Aorta (tissue), 5 donors: ENCODE results near the gene GMEB2. TPM values are rescaled to one million over a fixed set of nuclear protein-coding genes. Genes with fewer than 3 reads are reported as not detected.
A peak's percentile ranks its signal among the peaks of the same experiment; 100 is the strongest.
"Not testable (repeated sequence)": the region's sequence is repeated elsewhere in the genome, so short reads cannot be mapped to it uniquely, and the experiment has no call there.

ENCODE experiments used
- ATAC-seq: fragments of 200-7000 bp; cut with Tn5 transposase; one replicate; pipeline ENCODE4 v1.9.1; 2022; ENCODE audit warnings: moderate library complexity; ENCODE audit not compliant: low FRiP score
- DNase-seq, 2 donors: peaks; one replicate each; pipeline ENCODE4 v3.0.0-alpha.2; 2020
- H3K27ac ChIP-seq, 2 donors: one replicate each; pipeline ENCODE4 v1.5.1; 2013; ENCODE audit warnings: low read length in 2 of 2, mild to moderate bottlenecking in 2 of 2, moderate library complexity in 2 of 2, control low read depth in 1 of 2, inconsistent platforms in 1 of 2, low read depth in 1 of 2
- H3K27me3 ChIP-seq, 2 donors: one replicate each; pipeline ENCODE4 v1.6.1; 2013; ENCODE audit warnings: control low read depth in 1 of 2, low read length in 1 of 2, mild to moderate bottlenecking in 1 of 2, moderate library complexity in 1 of 2; ENCODE audit not compliant: insufficient read depth in 2 of 2, control insufficient read depth in 1 of 2
- H3K36me3 ChIP-seq, 2 donors: one replicate each; pipeline ENCODE4 v1.6.1; 2013; ENCODE audit warnings: control low read depth in 1 of 2, low read length in 1 of 2, mild to moderate bottlenecking in 1 of 2; ENCODE audit not compliant: insufficient read depth in 2 of 2, control insufficient read depth in 1 of 2
- H3K4me1 ChIP-seq, 2 donors: one replicate each; pipeline ENCODE4 v1.6.1; 2013; ENCODE audit warnings: low read length in 2 of 2, control low read depth in 1 of 2, mild to moderate bottlenecking in 1 of 2, moderate library complexity in 1 of 2; ENCODE audit not compliant: insufficient read depth in 2 of 2, control insufficient read depth in 1 of 2
- H3K4me3 ChIP-seq, 2 donors: one replicate each; pipeline ENCODE4 v1.5.1; 2013; ENCODE audit warnings: low read length in 2 of 2, control low read depth in 1 of 2, mild to moderate bottlenecking in 1 of 2
- H3K9me3 ChIP-seq: one replicate; pipeline ENCODE4 v1.6.1; 2013; ENCODE audit warnings: mild to moderate bottlenecking, low read length; ENCODE audit not compliant: control insufficient read depth
- WGBS, 2 donors: extraction: QIAGEN DNeasy Blood & Tissue Kit; methylation state at CpG; one replicate each; pipeline ENCODE4 v1.1.7; 2013; 5-methylcytosine and 5-hydroxymethylcytosine counted together
- intact Hi-C, 2 donors: fragments of 100-400 bp; cut with DNase I; formaldehyde crosslinking; loops; one replicate each; pipeline versions ENCODE4 v1.14.2 to v1.15.0; 2022
- polyA plus RNA-seq, 2 donors: library from polyadenylated mRNA; stranded (reverse); fragments of 200-250 nt; gene quantifications; one replicate each; pipeline ENCODE4 v1.2.3, GENCODE V29; 2013
- total RNA-seq, 2 donors: library from RNA; stranded (reverse); fragmentation: NEBNext Ultra II Directional; extraction: Animal tissue kit (Norgen Biotek cat#: 25700); gene quantifications; one replicate each; pipeline ENCODE4 v1.2.1, GENCODE V29; 2021
- donor health status: healthy with polysubstance abuse.
- donor health status: Bipolar disorder and iron deficiency.
- donor health status: DM: no; HTN: no; CAD: no.
- donor health status: DM: no; HTN: no; CAD: no.
- donor health status: DM: yes; HTN: yes; CAD: no.

GMEB2 gene
- total and polyA plus RNA-seq, 4 donors, result 3.9 to 10.3 (median 9.9) TPM

DNA sequence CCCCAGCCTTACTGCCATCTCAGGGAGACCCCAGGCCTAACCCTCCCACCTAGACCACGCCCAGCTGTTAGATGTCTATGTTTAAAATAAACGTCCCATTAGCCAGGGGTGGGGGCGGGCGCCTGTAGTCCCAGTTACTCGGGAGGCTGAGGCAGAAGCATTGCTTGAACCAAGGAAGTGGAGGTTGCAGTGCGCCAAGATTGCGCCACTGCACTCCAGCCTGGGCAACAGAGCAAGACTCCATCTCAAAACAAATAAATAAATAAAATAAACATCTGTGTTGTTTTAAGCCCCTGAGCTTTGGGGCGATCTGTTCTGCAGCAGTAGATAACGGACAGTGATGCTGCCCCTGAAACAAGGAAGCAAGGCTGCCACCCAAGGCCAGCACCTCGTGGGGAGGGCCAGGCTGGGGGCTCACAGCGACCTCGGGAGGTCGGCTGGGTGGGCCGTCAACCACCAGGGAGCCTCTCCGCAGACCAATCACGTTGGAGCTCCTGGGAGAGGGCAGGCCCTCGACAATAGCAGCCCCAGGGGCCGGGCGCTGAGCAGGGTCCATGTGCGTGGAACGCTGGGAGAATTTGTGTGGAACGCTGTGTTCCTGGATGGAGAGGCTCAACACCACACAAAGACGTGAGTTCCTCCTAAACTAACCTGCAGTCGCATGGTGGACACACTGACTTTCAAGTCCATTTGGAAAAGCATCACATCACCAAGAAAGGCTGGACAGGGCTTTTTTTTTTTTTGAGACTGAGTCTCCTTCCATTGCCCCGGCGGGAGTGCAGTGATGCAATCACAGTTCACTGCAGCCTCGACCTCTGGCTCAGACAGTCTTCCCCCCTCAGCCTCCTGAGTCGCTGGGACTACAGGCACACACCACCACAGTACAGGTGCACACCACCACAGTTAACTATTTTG, 51.8 kb downstream of the GMEB2 start:
- Histone ChIP-seq H3K9me3 (no peaks in the 10 kb centered on the region), H3K4me3 (no peak overlapping the region), H3K36me3 (no peaks in the 10 kb centered on the region), H3K4me1 (no peaks in the 10 kb centered on the region), H3K27me3 (no peaks in the 10 kb centered on the region), H3K27ac (no peak overlapping the region)
- peak in 1 of 2 donors; percentile 74 for DNase-seq
- ATAC-seq, result no peak
- 69 to 73% methylated on average over 28 of the region's 28 CpGs for WGBS, 2 donors
- intact Hi-C loops, result no loop called here

DNA sequence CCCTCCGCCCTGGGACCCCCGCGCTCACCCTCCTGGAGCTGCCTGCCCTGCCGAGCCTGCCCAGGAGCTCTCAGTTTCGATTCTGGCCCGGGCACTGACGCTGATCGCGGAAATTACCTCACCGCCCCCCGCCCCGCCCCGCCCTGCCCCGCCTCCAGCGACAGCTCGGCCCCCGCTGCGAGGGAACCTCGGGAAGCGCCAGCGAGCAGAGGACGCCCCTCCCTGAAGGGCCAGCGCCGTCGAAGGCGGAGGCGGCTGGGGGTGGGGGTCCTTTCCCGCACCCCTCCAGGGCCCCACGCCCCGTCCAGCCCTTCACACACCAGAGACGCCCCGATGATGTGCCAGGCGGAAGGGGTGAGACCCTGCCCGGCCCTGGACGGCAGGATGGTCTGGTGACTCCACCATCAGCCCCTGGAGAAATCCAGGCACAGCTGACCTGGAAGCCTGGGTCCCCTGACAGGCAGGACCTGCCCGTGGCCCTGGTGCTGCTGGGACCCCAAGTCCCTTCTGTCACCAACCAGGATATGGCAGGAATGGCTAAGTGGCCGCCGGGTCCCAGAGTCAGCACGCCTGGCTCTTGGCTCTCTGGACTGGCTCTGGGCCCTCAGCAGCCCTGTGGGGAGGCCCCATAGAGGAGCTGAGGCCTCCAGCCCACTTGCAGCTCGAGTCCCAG, 52.6 kb downstream of the GMEB2 start, which contains the start of gene HELZ2:
TSS of gene HELZ2 (minus strand) at position 84 of the 673 bp plus-strand sequence. CDS start 1,854 bp downstream, outside the sequence.
- Histone ChIP-seq H3K4me3 (peak within 1 kb of the TSS; percentile 58 to 66), H3K27ac (no peak within 1 kb of the TSS), H3K27me3 (no peaks in the 10 kb centered on the region), H3K4me1 (no peaks in the 10 kb centered on the region), H3K9me3 (no peaks in the 10 kb centered on the region), H3K36me3 (no peaks in the 10 kb centered on the region)
- 6 to 7% methylated on average over 31 to 40 of the region's 40 CpGs for WGBS, 2 donors
- DNase-seq, result peak; percentile 86 to 92
- intact Hi-C loops, result no loop called here
- ATAC-seq, result peak; percentile 82

DNA sequence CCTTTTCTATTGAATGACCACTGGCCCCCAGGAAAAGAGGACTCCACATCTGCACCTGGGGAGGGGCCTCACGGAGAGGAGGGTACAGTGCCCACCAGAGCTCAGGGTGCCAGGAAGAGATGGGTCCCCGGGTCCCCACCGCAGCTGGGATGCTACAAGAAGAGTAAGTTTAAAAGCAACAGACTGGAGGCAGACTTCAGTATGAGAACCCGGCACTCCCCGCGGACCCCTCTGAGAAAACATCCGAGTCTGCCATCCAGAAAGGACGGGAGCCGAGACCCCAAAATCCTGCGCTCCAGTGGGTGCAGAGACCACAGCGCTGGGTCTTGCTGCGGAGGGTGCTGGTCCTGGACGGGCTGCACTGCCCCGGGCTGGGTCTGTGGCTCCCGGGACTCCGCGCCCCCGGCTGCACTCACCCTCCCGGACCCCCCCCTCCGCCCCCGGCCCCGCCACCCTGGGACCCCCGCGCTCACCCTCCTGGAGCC, 53.2 kb downstream of the GMEB2 start:
- Histone ChIP-seq H3K27ac (no peak overlapping the region), H3K9me3 (no peaks in the 10 kb centered on the region), H3K36me3 (no peaks in the 10 kb centered on the region), H3K4me1 (no peaks in the 10 kb centered on the region), H3K4me3 (peak overlapping the region; percentile 58 to 66), H3K27me3 (no peaks in the 10 kb centered on the region)
- peak; percentile 3 for ATAC-seq
- DNase-seq, result no peak
- 2 to 3% methylated on average over 17 to 24 of the region's 24 CpGs for WGBS, 2 donors
- intact Hi-C loops, result no loop called here

DNA sequence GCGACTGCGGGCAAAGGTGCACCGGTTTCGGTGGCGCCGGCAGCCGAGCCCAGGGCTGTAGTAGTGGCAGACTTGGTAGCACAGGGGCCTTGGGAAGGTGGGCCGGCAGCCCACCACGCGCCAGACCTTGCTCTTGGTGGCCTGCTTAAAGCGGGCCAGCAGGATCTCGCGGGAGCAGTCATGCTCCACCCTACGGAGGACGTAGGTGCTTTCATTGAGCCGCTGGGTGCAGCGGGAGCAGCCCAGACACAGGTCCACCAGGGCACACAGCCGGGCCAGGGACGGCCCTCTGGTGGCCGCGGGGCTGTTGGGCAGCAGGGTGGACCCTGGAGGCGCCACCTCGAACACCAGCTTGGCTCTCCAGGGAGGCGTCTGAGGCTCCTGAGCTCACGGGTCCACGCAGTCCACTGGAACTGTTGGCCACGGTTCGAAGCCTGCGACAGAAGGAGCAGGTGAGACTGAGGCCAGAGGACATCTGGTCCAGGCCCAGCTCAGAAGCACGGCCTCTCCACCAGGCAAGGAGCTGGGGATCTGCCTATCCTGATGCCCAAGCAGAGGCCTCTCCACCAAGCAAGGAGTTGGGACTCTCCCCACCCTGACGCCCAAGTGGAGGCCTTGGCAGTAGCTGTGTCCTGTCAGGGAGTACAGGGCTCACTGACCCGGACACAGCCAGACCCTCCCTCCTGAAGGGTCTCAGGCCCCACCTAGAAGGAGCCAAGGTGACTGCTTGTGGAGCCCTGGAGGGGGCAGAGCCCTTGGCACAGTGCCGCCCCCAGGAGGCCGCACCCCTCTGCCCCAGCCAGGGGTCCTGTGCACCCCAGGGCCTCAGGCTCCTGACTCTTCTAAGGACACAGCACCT, 53.9 kb downstream of the GMEB2 start:
- ATAC-seq (peak; percentile 47), DNase-seq (no peak)
- Histone ChIP-seq H3K4me3 (peak overlapping the region; percentile 58 to 66), H3K36me3 (no peaks in the 10 kb centered on the region), H3K27ac (no peak overlapping the region), H3K9me3 (no peaks in the 10 kb centered on the region), H3K4me1 (no peaks in the 10 kb centered on the region), H3K27me3 (no peaks in the 10 kb centered on the region)
- 89 to 91% methylated on average over 31 to 34 of the region's 34 CpGs for WGBS, 2 donors
- intact Hi-C loops, result no loop called here

DNA sequence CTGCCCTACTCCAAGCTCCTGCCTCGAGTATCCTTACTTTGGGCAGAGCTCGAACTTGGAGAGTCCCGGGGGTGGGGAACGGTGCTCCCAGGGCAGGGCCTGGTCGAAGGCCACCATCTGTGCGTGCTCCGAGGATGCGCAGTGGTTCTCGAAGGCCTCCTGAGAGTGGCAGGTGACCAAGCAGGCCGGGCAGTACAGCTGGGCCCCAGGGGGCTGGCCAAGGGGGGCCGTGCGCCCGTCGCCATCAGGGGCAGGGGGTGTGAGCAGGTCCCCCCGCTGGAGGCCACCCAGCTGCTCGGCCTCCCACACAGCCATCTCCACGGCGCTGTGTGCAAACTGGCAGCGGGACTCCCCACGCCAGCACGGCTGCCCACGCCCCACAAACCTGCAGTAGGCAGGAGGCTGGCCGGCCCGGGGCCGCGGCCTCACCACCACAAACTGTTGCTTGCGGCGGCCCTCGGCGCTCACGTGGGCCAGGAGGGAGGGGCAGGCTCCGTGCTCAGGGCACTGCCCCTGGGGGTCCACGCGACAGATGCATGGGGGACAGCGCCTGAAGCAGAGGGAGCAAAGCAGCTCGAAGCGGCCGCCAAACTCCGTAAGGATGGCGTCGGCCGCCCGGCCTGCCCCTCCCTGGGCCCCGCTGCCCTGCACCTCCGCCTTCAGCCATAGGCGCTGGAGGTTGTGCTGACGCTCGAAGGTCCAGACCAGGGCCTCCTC, 54.7 kb downstream of the GMEB2 start:
- ATAC-seq (no peak), DNase-seq (no peak)
- H3K4me3 ChIP-seq, result no peak overlapping the region
- H3K27me3 ChIP-seq, result no peaks in the 10 kb centered on the region
- 91 to 92% methylated on average over 36 to 48 of the region's 48 CpGs for WGBS, 2 donors
- no peaks in the 10 kb centered on the region for H3K36me3 ChIP-seq
- H3K27ac ChIP-seq, result no peak overlapping the region
- H3K9me3 ChIP-seq, result no peaks in the 10 kb centered on the region
- intact Hi-C loops, result no loop called here
- no peaks in the 10 kb centered on the region for H3K4me1 ChIP-seq

DNA sequence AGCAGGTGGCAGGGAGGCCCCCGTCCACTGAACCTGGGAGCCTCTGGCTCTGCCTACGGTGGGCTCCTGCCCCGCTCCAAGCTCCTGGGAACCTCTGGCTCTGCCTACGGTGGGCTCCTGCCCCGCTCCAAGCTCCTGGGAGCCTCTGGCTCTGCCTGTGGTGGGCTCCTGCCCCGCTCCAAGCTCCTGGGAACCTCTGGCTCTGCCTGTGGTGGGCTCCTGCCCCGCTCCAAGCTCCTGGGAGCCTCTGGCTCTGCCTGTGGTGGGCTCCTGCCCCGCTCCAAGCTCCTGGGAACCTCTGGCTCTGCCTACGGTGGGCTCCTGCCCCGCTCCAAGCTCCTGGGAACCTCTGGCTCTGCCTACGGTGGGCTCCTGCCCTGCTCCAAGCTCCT, 55.8 kb downstream of the GMEB2 start:
- H3K9me3 ChIP-seq, H3K4me3 ChIP-seq, DNase-seq, H3K36me3 ChIP-seq, intact Hi-C loops, H3K4me1 ChIP-seq, H3K27me3 ChIP-seq, H3K27ac ChIP-seq, ATAC-seq: not testable (repeated sequence)
- 56 to 59% methylated on average over 2 to 8 of the region's 11 CpGs for WGBS, 2 donors

DNA sequence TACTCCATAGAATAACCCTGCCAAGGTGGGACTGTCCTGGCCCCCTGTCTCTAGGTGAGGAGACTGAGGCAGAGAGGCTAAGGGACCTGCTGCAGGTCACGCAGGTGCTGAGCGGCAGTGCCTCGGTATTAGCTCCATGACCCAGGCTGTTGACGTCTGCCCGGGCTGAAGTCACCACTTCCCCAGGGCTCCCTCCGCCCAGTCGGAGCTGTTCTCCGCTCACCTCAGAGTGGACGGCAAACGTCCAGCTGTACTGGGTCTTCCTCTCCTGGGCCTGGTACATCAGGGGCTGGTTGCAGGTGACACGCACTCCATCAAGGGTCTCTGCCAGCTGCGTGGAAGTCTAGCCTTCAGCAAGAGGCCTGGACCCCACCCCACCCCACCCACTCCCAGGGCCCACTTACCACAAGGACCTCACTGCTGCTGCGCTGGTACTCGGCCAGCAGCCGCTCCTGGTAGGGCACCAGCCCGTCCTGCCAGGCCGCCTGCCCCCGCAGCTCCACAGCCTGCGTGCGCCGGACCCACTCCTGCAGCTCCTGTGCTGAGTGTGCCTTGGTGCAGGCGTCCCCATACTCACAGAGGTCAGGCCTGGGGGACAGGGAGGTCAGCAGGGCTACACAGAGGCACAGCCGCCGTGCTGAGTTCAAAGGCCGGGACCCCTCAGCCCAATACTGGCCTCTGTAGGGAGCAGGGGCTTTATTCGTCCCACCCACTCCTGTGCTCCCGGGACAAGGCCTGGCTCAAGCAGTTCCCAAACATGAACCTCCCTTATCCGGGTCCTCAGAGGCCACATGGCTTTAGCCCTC, 56.4 kb downstream of the GMEB2 start:
- intact Hi-C loops, result no loop called here
- H3K4me1 ChIP-seq, result no peaks in the 10 kb centered on the region
- no peaks in the 10 kb centered on the region for H3K27me3 ChIP-seq
- no peaks in the 10 kb centered on the region for H3K36me3 ChIP-seq
- 89 to 91% methylated on average over 28 of the region's 28 CpGs for WGBS, 2 donors
- ATAC-seq (no peak), DNase-seq (no peak)
- H3K9me3 ChIP-seq, result no peaks in the 10 kb centered on the region
- H3K27ac ChIP-seq, result no peak overlapping the region
- no peak overlapping the region for H3K4me3 ChIP-seq
